Fibroblast of lung (primary cell): ENCODE results near the gene SLX1A. TPM values are rescaled to one million over a fixed set of nuclear protein-coding genes. Genes with fewer than 3 reads are reported as not detected.
A peak's percentile ranks its signal among the peaks of the same experiment; 100 is the strongest.

Experiments used
- DNase-seq, 2 donors: peaks; one replicate each; pipeline versions ENCODE4 v3.0.0 to v3.0.0-alpha.2; 2010; ENCODE audit warnings: low read depth in 2 of 2
- H2AFZ ChIP-seq: 2 replicates; pipeline ENCODE4 v1.5.1; 2012; ENCODE audit warnings: low read length, control low read depth, inconsistent platforms
- H3K27ac ChIP-seq: 2 replicates; pipeline ENCODE4 v1.5.1; 2011; ENCODE audit warnings: low read length, control low read depth; ENCODE audit not compliant: insufficient read depth
- H3K27me3 ChIP-seq: 2 replicates; pipeline ENCODE4 v1.5.1; 2011; ENCODE audit warnings: mild to moderate bottlenecking, low read length; ENCODE audit not compliant: control insufficient read depth, insufficient read depth
- H3K36me3 ChIP-seq: 2 replicates; pipeline ENCODE4 v1.5.1; 2011; ENCODE audit warnings: low read length; ENCODE audit not compliant: control insufficient read depth, insufficient read depth
- H3K4me1 ChIP-seq: 2 replicates; pipeline ENCODE4 v1.5.1; 2011; ENCODE audit warnings: low read length; ENCODE audit not compliant: control insufficient read depth, insufficient read depth; ENCODE audit errors: extremely low read depth
- H3K4me2 ChIP-seq: 2 replicates; pipeline ENCODE4 v1.5.1; 2011; ENCODE audit warnings: low read length, control low read depth; ENCODE audit not compliant: insufficient read depth; ENCODE audit errors: extremely low read depth
- H3K4me3 ChIP-seq, 4 experiments: fragments of 200-600 bp in 1 of 4; sonication (generic) in 1 of 4; replicated peaks in 1 of 4; 2 replicates each; pipeline ENCODE4 v1.5.1; 2011 to 2016; ENCODE audit warnings: low read length in 4 of 4, low read depth in 3 of 4, mild to moderate bottlenecking in 3 of 4, control low read depth in 2 of 4, inconsistent platforms in 1 of 4, mixed read lengths in 1 of 4; ENCODE audit not compliant: insufficient read depth in 1 of 4; ENCODE audit errors: control extremely low read depth in 1 of 4
- H3K79me2 ChIP-seq: 2 replicates; pipeline ENCODE4 v1.5.1; 2012; ENCODE audit warnings: mild to moderate bottlenecking, low read length, inconsistent platforms; ENCODE audit not compliant: control insufficient read depth, insufficient read depth
- H3K9ac ChIP-seq: 2 replicates; pipeline ENCODE4 v1.5.1; 2011; ENCODE audit warnings: mild to moderate bottlenecking, low read length, control low read depth; ENCODE audit not compliant: insufficient read depth
- H3K9me3 ChIP-seq: 2 replicates; pipeline ENCODE4 v1.5.1; 2012; ENCODE audit warnings: low read depth, low read length; ENCODE audit not compliant: control insufficient read depth, insufficient read depth
- H4K20me1 ChIP-seq: 2 replicates; pipeline ENCODE4 v1.5.1; 2011; ENCODE audit warnings: low read length; ENCODE audit not compliant: control insufficient read depth, insufficient read depth; ENCODE audit errors: extremely low read depth
- CTCF ChIP-seq, 2 donors: IDR thresholded peaks in 1 of 2; conservative IDR thresholded peaks in 1 of 2; 1 replicate in 1 of 2; 2 replicates in 1 of 2; pipeline ENCODE4 v1.5.1; 2011 to 2012; ENCODE audit warnings: low read length in 2 of 2, control low read depth in 1 of 2, inconsistent platforms in 1 of 2, low read depth in 1 of 2, mild to moderate bottlenecking in 1 of 2
- EZH2 ChIP-seq: IDR thresholded peaks from 2 replicates; pipeline ENCODE4 v1.5.1; 2012; ENCODE audit warnings: low read length, control low read depth, mild to moderate bottlenecking; ENCODE audit errors: missing control alignments
- polyA plus RNA-seq, 2 donors: library from polyadenylated mRNA; depleted of rRNA in 1 of 2; stranded (reverse) in 1 of 2; unstranded in 1 of 2; fragments of >200 nt; gene quantifications; 2 replicates each; pipeline ENCODE4 v1.2.1, GENCODE V29; 2011 to 2012; ENCODE audit warnings: missing spikeins in 1 of 2
- total RNA-seq: library from RNA; depleted of rRNA; stranded (reverse); fragments of >200 nt; gene quantifications from 2 replicates; pipeline ENCODE4 v1.2.1, GENCODE V29; 2014

SLX1A gene
- total and polyA plus RNA-seq, 2 donors (not counting 1 experiment from before 2014, with no cell fraction given): 3.9 to 19.2 TPM

- no peak overlapping the region for H3K9ac ChIP-seq
- no peak overlapping the region for H3K4me3 ChIP-seq
- no peaks in the 10 kb centered on the region for H3K79me2 ChIP-seq
- H3K36me3 ChIP-seq: peaks cover 3% of the 10 kb centered on the region
- H3K4me2 ChIP-seq: peak overlapping the region; percentile 15
- no peak overlapping the region for H3K27ac ChIP-seq
- no peaks in the 10 kb centered on the region for H3K9me3 ChIP-seq
- no peak for DNase-seq
- no peaks in the 10 kb centered on the region for H3K27me3 ChIP-seq
- H3K4me1 ChIP-seq: no peaks in the 10 kb centered on the region
- TF ChIP-seq CTCF (conservative IDR thresholded peaks at IDR 0.05 in 1 of 2, IDR thresholded peaks at IDR 0.05 in 1 of 2; ENCODE audit: low read depth in 1 of 2, low read length in 2 of 2) (no peak), EZH2 (no peak)
- no peaks in the 10 kb centered on the region for H4K20me1 ChIP-seq
- H2AFZ ChIP-seq: no peak overlapping the region
These were observed 9.4 kb upstream of the SLX1A start for GRCh38 chr16:30184096-30184890.

- no peaks in the 10 kb centered on the region for H4K20me1 ChIP-seq
- TF ChIP-seq CTCF (conservative IDR thresholded peaks at IDR 0.05 in 1 of 2, IDR thresholded peaks at IDR 0.05 in 1 of 2; ENCODE audit: low read depth in 1 of 2, low read length in 2 of 2) (no peak), EZH2 (no peak)
- no peak for DNase-seq
- H3K79me2 ChIP-seq: no peaks in the 10 kb centered on the region
- H3K36me3 ChIP-seq: peaks cover 3% of the 10 kb centered on the region
- no peaks in the 10 kb centered on the region for H3K27me3 ChIP-seq
- no peak overlapping the region for H3K4me3 ChIP-seq
- H3K9me3 ChIP-seq: no peaks in the 10 kb centered on the region
- H3K9ac ChIP-seq: no peak overlapping the region
- H3K27ac ChIP-seq: no peak overlapping the region
- H3K4me2 ChIP-seq: no peak overlapping the region
- no peak overlapping the region for H2AFZ ChIP-seq
- no peaks in the 10 kb centered on the region for H3K4me1 ChIP-seq
These were observed 8.6 kb upstream of the SLX1A start for GRCh38 chr16:30184891-30185682.

GRCh38 chr16:30185683-30186421, 7.8 kb upstream of the SLX1A start:
- Histone ChIP-seq H4K20me1 (no peaks in the 10 kb centered on the region), H3K9ac (no peak overlapping the region), H2AFZ (no peak overlapping the region), H3K36me3 (peaks cover 3% of the 10 kb centered on the region), H3K79me2 (no peaks in the 10 kb centered on the region), H3K4me2 (no peak overlapping the region), H3K27ac (no peak overlapping the region), H3K4me3 (no peak overlapping the region), H3K4me1 (no peaks in the 10 kb centered on the region), H3K9me3 (no peaks in the 10 kb centered on the region), H3K27me3 (no peaks in the 10 kb centered on the region)
- DNase-seq: no peak
- no peak for TF ChIP-seq EZH2
- TF ChIP-seq CTCF (conservative IDR thresholded peaks at IDR 0.05 in 1 of 2, IDR thresholded peaks at IDR 0.05 in 1 of 2; ENCODE audit: low read depth in 1 of 2, low read length in 2 of 2): no peak
